GM23248 (cell line): Measurements from ENCODE around the gene OGFOD2.

Experiments used
- EZH2 ChIP-seq: fragments of 200-600 bp; sonication (generic); IDR thresholded peaks from 2 replicates; pipeline ENCODE4 v1.6.1; 2018; ENCODE audit warnings: antibody characterized with exemption, mild to moderate bottlenecking; ENCODE audit not compliant: insufficient read depth, poor library complexity, severe bottlenecking
- EZH2phosphoT487 ChIP-seq: fragments of 200-600 bp; sonication (generic); IDR thresholded peaks from 2 replicates; pipeline ENCODE4 v1.6.1; 2018; ENCODE audit warnings: antibody characterized with exemption, moderate library complexity, mild to moderate bottlenecking, low read depth; ENCODE audit not compliant: insufficient read depth

DNA sequence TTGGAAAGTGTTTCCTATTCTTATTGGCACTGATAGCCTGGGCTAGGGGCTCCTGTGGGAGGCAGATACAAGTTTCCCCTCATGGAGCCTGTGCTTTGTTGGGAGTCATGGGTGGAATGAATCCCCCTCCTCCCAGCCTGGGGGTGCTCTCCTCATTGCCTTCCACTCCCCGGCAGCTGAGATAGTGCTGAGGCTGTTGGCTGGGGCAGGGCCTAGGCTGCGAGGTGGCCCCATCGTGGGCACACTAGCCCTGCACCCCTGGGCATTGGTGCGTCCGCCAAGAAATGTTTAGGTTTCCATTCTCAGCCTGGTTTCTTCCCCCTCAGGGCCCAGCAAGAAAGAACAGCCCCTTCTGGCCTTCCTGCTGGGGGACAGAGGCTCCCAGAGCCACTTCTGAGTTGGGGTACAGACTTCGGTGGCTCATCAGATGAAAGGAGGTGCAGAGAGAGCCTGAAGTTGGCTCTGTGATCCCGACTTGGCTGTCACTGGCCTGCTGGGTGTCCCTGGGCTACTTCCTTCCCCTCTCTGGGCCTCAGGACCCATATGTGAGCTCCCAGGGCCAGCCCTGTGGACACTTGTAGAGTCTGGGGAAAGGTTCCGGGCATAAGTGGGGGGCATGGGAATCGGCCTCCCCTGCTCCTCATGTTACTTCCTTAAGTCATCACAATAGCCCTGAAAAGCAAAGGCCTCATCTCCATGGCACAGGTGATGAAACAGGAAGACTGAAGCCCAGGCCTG, 2.8 kb downstream of the OGFOD2 start:
- TF ChIP-seq EZH2phosphoT487: no peak
- no peak for TF ChIP-seq EZH2
